ENCODE data around the gene CDC14B.
"Not testable (repeated sequence)": the region's sequence is repeated elsewhere in the genome, so short reads cannot be mapped to it uniquely, and the experiment has no call there.

CDC14B gene

DNA sequence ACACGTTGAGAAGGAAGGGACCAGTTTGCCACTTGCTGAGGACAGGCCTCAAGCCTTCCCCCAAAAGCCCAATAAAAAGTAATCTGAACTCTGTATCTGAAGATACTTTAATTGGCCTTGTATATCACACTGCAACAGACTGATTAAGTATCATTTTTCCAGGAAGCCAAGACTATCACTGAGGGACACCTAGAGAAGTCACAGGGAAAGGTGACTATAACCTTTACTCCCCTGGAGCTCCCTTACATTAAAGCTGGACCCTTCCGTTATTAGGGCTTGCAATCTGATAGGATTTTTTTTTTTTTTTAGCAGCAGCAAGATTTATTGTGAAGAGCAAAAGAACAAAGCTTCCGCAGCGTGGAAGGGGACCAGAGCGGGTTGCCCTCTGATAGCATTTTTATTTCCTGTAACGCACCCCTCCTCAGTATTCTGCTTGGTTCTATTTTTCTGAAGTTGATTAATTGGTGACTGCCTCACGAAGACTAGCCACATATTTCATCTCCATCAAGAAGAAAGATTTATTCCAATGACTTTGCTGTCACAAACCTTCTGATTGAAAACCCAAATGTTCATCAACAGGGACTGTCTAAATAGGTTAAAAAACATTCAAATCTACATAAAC is 2.7 kb downstream of the CDC14B start:
- TF ChIP-seq ZNF274 (IDR thresholded peaks at IDR 0.05; ENCODE audit: low read depth, low read length), result no peak
- H3K4me3 ChIP-seq (ENCODE audit: low read length), result no peak overlapping the region

DNA sequence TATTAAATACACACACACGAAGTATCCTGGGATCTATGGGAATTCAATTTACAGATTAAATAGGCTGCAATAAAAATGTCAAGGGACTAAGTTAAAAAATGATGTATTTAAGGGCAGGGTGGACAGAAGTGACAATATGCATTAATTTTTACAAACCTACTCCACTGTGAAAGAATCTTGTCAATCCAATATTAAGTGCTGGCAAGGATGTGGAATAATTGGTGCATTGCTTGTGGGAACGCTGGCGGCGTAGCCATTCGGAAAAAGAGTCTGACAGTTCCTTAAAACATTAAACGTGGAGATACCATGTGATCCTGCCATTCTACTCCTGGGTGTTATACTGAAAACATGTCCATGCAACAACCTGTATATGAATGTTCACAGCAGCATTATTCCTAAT is 4.2 kb downstream of the CDC14B start:
- no peak for TF ChIP-seq ZNF274 (IDR thresholded peaks at IDR 0.05; ENCODE audit: low read depth, low read length)
- no peak overlapping the region for H3K4me3 ChIP-seq (ENCODE audit: low read length)

DNA sequence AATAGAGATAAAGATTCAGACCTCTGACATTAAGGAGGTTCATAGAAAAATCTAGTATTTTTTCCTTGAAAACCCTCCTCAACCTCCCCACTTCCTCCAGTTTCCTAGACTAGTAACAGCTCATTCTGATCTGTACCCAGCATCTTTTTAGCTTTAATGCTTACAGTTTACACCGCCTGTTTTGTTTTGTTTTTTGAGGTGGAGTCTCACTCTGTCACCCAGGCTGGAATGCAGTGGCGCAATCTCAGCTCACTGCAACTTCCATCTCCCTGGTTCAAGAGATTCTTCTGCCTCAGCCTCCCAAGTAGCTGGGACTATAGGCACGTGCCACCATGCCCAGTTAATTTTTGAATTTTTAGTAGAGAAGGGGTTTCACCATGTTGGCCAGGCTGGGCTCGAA is 5.0 kb downstream of the CDC14B start:
- not testable (repeated sequence) for H3K4me3 ChIP-seq (ENCODE audit: low read length)

DNA sequence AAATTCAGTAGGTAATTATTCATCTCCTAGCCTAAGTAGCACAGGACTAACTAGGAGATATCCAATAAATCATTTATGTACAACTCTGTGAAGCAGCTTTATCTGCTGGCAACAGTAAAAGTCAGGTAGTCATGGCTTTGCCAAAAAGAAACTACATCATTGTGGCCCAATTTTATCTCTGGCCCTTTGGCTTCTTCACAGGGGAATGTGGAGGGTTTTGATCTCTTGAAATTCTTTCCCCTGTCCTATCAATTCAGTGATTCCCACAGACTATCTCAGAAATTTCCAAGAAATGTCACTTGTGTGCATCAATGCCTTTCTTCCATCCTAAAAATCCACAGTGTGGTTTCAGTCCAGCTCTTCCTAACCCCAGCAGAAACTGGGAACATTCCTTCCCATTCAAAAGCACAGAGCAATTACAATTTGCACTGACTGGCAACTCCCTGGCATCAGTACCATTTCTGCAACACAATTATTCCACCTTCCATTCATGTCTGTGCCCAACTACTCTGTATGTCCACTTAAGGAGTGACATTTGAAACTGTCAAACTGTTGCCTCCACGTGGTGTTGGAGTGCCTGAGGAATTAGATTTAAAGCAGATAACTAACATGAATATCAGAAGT is 6.6 kb downstream of the CDC14B start:
- no peak for TF ChIP-seq ZNF274 (IDR thresholded peaks at IDR 0.05; ENCODE audit: low read depth, low read length)
- no peak overlapping the region for H3K4me3 ChIP-seq (ENCODE audit: low read length)

DNA sequence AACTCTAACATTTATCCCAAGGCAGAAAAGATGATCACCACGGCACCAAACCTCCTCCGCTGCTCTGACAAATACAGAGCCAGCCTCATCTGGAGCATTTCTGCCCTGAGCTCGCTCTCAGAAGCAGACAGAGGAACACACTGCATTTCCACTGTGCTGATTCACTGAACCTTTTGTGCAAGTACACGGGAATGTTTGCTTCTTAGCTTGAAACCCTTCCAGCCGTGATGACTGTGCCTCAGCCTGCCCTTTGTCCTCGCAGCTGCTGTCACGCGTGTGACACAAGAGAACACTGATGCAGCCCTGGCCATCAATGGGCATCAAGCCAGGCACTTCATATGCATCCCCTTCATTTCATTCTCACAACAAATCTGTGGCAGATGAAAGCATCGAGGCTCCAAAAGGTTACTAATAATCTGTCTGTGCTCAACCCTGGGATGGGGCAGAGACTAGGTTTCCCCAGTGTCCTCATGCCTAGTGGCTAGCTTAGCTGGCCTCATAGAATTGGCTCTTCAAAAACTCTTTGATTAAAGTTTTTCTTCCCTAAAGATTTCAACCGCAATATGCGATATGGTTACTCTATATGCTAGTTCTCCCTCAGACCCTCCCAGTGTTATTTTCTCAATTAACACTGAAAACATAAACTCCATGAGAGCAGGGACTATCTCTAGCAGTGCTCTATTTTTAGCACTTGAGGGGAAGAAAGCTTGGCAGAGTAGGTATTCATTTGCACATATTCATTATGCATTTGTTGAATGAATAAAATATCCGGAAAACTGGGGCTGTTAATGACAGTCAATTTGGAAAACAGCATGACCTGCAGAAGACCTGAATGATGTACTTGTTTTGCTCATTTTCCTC is 7.3 kb downstream of the CDC14B start:
- TF ChIP-seq ZNF274 (IDR thresholded peaks at IDR 0.05; ENCODE audit: low read depth, low read length), result no peak
- no peak overlapping the region for H3K4me3 ChIP-seq (ENCODE audit: low read length)

DNA sequence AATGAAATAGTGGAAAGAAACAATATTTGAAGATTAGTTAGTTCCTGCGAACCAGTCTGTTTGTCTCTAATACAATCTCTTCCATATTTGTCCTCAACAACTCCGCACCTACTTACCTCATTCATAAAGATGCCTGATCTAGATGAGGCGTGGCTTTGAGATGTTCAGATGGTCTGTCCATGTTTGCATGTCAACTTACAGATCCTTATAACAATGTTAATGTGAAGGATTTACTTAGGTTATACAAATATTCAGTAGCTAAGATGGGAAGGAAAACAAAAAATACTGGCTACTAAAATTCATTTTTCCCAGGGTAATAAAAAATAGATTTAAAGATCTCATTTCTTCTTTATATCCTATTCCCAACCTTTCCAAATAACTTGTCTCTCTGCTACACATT is 8.3 kb downstream of the CDC14B start:
- TF ChIP-seq ZNF274 (IDR thresholded peaks at IDR 0.05; ENCODE audit: low read depth, low read length), result no peak
- H3K4me3 ChIP-seq (ENCODE audit: low read length), result no peak overlapping the region

DNA sequence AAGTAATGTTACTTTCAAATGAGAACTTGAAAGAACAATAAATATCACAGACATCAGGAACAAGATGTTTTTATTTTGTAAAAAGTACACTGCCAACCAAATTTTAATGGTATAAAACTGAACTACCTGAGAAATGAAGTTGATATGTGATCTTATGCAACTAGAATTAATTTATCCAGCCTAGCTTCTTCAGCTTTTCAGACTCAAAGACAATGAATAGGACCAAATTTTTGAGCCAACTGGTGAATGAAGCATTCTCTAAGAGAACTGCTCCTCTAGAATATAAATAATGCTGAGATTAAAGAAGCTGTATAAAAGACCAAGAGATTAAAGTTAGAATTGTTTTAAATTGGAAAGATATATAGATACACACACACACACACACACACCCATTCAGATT is 9.9 kb downstream of the CDC14B start:
- TF ChIP-seq ZNF274 (IDR thresholded peaks at IDR 0.05; ENCODE audit: low read depth, low read length), result no peak
- H3K4me3 ChIP-seq (ENCODE audit: low read length), result no peak overlapping the region

DNA sequence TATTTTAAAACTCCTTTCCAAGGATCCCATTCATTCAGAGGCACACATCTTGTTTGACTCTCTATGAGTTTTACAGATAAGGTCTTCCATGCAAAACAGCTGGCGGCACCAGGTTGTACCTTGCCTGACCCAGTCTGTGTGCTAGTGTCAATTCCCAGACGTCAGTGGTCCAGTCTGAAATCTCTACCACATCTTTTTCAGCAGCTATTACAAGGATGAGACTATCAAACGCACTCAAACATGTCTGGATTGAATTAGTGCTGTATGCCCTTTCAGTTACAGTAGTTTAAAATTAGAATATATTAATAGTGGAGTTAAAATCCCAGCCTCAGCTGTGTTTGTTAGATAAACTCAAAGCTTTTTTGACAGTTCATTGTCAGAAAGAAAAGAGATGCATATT is 11.7 kb downstream of the CDC14B start:
- no peak for TF ChIP-seq ZNF274 (IDR thresholded peaks at IDR 0.05; ENCODE audit: low read depth, low read length)
- no peak overlapping the region for H3K4me3 ChIP-seq (ENCODE audit: low read length)

DNA sequence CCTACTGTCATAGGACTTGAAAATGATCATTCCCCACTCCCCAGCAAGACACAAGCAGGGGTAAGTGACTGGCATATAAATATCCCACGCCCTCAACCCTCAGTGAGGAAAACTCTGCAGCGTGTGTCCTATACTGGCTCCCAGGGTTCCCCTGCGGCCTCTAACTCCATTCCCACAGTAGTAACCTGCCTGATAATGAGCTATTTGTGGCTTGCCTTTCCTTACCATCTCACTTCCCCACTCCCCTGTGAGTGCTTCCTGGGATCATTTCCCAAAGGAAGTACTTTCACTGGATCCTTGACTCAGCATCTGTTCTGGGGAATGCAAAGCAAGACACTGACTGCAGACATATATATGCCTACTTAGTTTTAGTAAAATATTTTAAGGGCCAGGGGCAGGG is 14.3 kb downstream of the CDC14B start:
- TF ChIP-seq ZNF274 (IDR thresholded peaks at IDR 0.05; ENCODE audit: low read depth, low read length), result no peak
- no peak overlapping the region for H3K4me3 ChIP-seq (ENCODE audit: low read length)

DNA sequence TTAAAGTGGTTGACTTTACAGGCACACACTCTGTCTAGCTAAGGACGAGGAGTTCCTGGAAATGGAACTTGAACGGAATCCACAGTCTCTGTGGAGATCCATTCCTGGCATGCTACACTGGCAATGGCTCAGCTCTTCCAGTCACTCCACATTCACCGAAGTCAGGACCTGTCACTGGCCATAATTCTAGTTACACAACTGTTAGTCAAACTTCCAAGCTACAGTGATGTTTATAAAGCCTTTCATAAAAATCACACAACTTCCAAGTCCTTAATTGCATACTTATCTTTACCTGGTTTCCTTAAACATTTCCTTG is 15.7 kb downstream of the CDC14B start:
- H3K4me3 ChIP-seq (ENCODE audit: low read length), result no peak overlapping the region
- TF ChIP-seq ZNF274 (IDR thresholded peaks at IDR 0.05; ENCODE audit: low read depth, low read length), result no peak

DNA sequence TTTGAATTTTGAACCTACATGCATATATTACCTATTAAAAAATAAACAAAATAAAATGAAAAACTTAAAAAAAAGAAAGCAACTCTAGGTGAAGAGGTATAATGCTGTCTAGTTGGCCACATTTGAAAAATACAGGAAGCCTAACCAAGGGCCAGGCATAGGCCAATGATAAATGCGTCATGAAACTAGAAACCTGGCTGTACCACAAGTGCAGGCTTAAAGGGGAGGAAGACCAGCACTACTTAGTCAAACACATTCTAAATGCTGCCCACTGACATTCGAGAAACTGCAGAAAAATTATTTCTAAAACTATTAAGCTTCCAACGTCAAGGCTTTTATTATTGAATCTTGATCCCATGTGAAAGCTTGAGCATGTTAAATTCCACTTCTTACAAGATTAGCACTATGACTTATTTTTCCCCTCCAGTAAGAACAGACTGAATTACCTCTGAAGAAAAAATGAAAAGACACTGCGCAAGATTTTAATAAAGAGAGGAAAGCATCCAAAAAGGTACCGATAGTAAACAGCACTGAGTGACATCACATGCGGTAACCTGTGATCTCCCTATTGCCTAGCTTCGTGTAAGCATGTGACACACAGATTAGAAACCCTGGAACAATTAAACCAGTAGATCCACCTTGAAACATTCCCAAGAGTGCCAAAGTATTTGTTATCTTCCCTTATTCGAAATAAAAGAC is 16.2 kb downstream of the CDC14B start:
- TF ChIP-seq ZNF274 (IDR thresholded peaks at IDR 0.05; ENCODE audit: low read depth, low read length), result no peak
- no peak overlapping the region for H3K4me3 ChIP-seq (ENCODE audit: low read length)

DNA sequence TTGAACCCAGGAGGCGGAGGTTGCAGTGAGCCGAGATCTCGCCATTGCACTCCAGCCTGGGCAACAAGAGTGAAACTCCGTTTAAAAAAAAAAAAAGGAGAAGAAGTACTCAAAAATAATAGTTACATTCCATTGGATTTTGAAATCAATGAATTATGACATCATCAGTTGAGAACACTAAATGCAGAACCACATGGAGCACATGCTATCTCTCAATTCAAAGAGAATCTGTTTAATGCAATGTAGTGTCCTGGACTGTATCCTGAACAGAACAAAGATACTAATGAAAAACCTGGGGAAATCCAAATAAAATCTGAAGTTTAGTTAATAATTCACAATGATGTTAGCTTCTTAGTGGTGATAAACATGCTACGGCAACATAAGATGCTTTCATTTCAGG is 20.3 kb downstream of the CDC14B start:
- no peak for TF ChIP-seq ZNF274 (IDR thresholded peaks at IDR 0.05; ENCODE audit: low read depth, low read length)
- no peak overlapping the region for H3K4me3 ChIP-seq (ENCODE audit: low read length)

DNA sequence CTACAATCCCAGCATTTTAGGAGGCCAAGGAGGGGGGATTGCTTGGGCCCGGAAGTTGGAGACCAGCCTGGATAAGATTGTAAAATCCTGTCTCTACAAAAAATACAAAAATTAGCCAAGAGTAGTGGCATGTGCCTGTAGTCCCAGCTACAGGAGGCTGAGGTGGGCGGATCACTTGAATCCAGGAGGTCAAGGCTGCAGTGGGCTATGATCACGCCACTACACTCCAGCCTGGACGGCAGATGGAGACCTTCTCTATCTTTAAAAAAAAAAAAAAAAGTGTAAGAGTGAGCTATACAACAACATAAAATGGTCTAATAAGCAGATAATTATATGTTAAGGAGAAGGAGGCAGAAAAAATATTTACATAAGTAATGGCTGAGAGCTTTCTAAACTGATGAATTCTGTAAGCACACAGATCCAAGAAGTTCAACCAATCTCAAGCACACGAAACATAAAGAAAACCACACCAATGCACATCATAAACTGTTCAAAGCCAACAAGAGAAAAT is 23.0 kb downstream of the CDC14B start:
- H3K4me3 ChIP-seq (ENCODE audit: low read length), result no peak overlapping the region
- no peak for TF ChIP-seq ZNF274 (IDR thresholded peaks at IDR 0.05; ENCODE audit: low read depth, low read length)

Data from GM08714 (cell line).